Measurements from ENCODE around the gene GHRHR.

DNA sequence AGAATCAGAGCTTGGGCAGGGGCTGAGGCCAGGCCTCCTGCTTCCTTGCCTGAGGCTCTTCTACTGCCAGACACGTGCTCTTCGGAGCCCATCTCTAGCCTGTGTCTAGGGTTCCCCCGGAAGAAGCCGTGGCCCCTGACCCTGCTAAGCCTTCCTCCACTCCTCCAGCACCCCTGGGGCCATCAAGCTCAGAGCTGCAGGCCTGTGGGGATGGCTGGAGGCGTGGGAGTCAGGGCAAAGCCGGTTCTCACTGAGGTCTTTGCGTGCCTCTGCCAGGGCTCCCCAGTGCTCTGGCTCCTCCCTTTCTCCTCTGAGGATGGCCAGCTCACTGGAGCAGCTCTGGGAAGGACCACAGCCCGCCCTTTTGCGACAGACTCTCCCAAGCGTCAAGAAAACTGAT lies 34.4 kb downstream of the GHRHR start:
- TF ChIP-seq POLR2A (IDR thresholded peaks at IDR 0.05; ENCODE audit: low read length) (no peak), GATA1 (IDR thresholded peaks at IDR 0.05; ENCODE audit: low read depth, low read length) (no peak)

Data from erythroblast (primary cell).